ENCODE results near the gene TWNK. TPM values are rescaled to one million over a fixed set of nuclear protein-coding genes. Genes with fewer than 3 reads are reported as not detected.

The TWNK gene
- total and polyA plus RNA-seq, 2 experiments from 2014 or later: 12.2 to 29.4 TPM

DNA sequence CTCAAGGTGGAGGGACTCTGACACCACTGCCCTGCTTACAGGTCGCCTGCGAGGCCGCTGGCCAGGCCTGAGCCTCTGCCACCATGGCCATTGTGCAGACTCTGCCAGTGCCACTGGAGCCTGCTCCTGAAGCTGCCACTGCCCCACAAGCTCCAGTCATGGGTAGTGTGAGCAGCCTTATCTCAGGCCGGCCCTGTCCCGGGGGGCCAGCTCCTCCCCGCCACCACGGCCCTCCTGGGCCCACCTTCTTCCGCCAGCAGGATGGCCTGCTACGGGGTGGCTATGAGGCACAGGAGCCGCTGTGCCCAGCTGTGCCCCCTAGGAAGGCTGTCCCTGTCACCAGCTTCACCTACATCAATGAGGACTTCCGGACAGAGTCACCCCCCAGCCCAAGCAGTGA, 15.1 kb downstream of the TWNK start (continued):
- TF ChIP-seq, protein P1, sequence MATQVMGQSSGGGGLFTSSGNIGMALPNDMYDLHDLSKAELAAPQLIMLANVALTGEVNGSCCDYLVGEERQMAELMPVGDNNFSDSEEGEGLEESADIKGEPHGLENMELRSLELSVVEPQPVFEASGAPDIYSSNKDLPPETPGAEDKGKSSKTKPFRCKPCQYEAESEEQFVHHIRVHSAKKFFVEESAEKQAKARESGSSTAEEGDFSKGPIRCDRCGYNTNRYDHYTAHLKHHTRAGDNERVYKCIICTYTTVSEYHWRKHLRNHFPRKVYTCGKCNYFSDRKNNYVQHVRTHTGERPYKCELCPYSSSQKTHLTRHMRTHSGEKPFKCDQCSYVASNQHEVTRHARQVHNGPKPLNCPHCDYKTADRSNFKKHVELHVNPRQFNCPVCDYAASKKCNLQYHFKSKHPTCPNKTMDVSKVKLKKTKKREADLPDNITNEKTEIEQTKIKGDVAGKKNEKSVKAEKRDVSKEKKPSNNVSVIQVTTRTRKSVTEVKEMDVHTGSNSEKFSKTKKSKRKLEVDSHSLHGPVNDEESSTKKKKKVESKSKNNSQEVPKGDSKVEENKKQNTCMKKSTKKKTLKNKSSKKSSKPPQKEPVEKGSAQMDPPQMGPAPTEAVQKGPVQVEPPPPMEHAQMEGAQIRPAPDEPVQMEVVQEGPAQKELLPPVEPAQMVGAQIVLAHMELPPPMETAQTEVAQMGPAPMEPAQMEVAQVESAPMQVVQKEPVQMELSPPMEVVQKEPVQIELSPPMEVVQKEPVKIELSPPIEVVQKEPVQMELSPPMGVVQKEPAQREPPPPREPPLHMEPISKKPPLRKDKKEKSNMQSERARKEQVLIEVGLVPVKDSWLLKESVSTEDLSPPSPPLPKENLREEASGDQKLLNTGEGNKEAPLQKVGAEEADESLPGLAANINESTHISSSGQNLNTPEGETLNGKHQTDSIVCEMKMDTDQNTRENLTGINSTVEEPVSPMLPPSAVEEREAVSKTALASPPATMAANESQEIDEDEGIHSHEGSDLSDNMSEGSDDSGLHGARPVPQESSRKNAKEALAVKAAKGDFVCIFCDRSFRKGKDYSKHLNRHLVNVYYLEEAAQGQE (IDR thresholded peaks at IDR 0.05; ENCODE audit: unreplicated experiment): no peak

DNA sequence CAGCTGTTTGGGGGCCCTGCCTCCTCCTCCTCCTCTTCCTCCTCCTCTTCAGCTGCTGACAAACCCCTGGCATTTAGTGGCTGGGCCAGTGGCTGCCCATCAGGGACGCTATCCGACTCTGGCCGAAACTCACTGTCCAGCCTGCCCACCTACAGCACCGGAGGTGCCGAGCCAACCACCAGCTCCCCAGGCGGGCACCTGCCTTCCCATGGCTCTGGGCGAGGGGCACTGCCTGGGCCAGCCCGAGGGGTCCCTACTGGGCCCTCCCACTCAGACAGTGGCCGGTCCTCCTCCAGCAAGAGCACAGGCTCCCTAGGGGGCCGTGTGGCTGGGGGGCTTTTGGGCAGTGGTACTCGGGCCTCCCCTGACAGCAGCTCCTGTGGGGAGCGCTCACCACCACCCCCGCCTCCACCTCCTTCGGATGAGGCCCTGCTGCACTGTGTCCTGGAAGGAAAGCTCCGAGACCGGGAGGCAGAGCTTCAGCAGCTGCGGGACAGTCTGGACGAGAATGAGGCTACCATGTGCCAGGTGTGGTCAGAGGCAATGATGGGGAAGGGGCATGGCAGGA, 16.4 kb downstream of the TWNK start:
- Histone ChIP-seq H2AFZ (no peak overlapping the region), H3K36me3 (ENCODE audit: insufficient read depth) (no peaks in the 10 kb centered on the region; the same call in 1 of the 2 replicates), H3K9me2 (ENCODE audit: insufficient read depth) (no peaks in the 10 kb centered on the region), H3F3A (replicated peaks; ENCODE audit: low read depth) (peaks cover 4% of the 10 kb centered on the region; the same call in 1 of the 2 replicates), H3K27ac (ENCODE audit: low read depth) (no peak overlapping the region), H4K20me1 (replicated peaks; ENCODE audit: insufficient read depth) (0 out of 2 replicates have a peak, but pooled peaks cover 7% of the 10 kb centered on the region), H3K27me3 (ENCODE audit: insufficient read depth) (no peaks in the 10 kb centered on the region), H3K79me2 (replicated peaks; ENCODE audit: insufficient read depth) (peaks cover 22% of the 10 kb centered on the region), H3K4me3 (no peak overlapping the region), H3K4me2 (no peak overlapping the region), H3K4me1 (ENCODE audit: insufficient read depth) (peaks cover 15% of the 10 kb centered on the region)
- Mint-ChIP-seq H3K27ac (no peak overlapping the region), H3K27me3 (ENCODE audit: insufficient read depth, low read depth, poor library complexity) (peaks cover 12% of the 10 kb centered on the region), H3K4me3 (no peak overlapping the region), H3K36me3 (ENCODE audit: low read depth) (peaks cover 38% of the 10 kb centered on the region), H3K9me3 (no peaks in the 10 kb centered on the region; the same call in 2 of the 3 replicates), H3K4me1 (peaks cover 18% of the 10 kb centered on the region)
- DNase-seq (ENCODE audit: low spot score) (no peak), ATAC-seq (no peak)
- TF ChIP-seq, protein P1 (IDR thresholded peaks at IDR 0.05; ENCODE audit: unreplicated experiment): no peak
- no peak for TF ChIP-seq STAT1 (IDR thresholded peaks at IDR 0.05; ENCODE audit: unreplicated experiment)

DNA sequence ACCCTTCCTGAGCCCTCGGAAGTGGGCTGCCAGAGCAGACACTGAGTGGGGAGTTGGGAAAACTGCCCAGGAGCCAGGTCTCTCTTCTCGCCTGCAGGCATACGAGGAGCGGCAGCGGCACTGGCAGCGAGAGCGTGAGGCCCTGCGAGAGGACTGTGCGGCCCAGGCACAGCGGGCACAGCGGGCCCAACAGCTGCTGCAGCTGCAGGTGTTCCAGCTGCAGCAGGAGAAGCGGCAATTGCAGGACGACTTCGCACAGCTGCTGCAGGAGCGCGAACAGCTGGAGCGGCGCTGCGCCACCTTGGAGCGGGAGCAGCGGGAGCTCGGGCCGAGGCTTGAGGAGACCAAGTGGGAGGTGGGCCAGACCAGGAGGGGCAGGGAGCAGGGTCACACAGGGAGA, 18.0 kb downstream of the TWNK start:
- Histone ChIP-seq H4K20me1 (replicated peaks; ENCODE audit: insufficient read depth) (0 out of 2 replicates have a peak, but pooled peaks cover 7% of the 10 kb centered on the region), H3K9me2 (ENCODE audit: insufficient read depth) (no peaks in the 10 kb centered on the region), H3K4me1 (ENCODE audit: insufficient read depth) (peaks cover 11% of the 10 kb centered on the region), H3K27me3 (ENCODE audit: insufficient read depth) (no peaks in the 10 kb centered on the region), H3K4me2 (no peak overlapping the region), H2AFZ (no peak overlapping the region), H3K79me2 (replicated peaks; ENCODE audit: insufficient read depth) (peaks cover 16% of the 10 kb centered on the region), H3K36me3 (ENCODE audit: insufficient read depth) (no peaks in the 10 kb centered on the region; the same call in 1 of the 2 replicates), H3F3A (replicated peaks; ENCODE audit: low read depth) (0 out of 2 replicates have a peak, but pooled peaks cover 3% of the 10 kb centered on the region), H3K27ac (ENCODE audit: low read depth) (no peak overlapping the region), H3K4me3 (no peak overlapping the region)
- ATAC-seq: no peak
- H3K9me3 Mint-ChIP-seq: no peaks in the 10 kb centered on the region; the same call in 2 of the 3 replicates
- H3K4me1 Mint-ChIP-seq: peaks cover 17% of the 10 kb centered on the region
- peaks cover 12% of the 10 kb centered on the region for H3K27me3 Mint-ChIP-seq (ENCODE audit: insufficient read depth, low read depth, poor library complexity)
- no peak overlapping the region for H3K4me3 Mint-ChIP-seq
- peaks cover 38% of the 10 kb centered on the region for H3K36me3 Mint-ChIP-seq (ENCODE audit: low read depth)
- H3K27ac Mint-ChIP-seq: no peak overlapping the region
- no peak for DNase-seq (ENCODE audit: low spot score)
- TF ChIP-seq, protein P2, sequence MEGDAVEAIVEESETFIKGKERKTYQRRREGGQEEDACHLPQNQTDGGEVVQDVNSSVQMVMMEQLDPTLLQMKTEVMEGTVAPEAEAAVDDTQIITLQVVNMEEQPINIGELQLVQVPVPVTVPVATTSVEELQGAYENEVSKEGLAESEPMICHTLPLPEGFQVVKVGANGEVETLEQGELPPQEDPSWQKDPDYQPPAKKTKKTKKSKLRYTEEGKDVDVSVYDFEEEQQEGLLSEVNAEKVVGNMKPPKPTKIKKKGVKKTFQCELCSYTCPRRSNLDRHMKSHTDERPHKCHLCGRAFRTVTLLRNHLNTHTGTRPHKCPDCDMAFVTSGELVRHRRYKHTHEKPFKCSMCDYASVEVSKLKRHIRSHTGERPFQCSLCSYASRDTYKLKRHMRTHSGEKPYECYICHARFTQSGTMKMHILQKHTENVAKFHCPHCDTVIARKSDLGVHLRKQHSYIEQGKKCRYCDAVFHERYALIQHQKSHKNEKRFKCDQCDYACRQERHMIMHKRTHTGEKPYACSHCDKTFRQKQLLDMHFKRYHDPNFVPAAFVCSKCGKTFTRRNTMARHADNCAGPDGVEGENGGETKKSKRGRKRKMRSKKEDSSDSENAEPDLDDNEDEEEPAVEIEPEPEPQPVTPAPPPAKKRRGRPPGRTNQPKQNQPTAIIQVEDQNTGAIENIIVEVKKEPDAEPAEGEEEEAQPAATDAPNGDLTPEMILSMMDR (conservative IDR thresholded peaks at IDR 0.05; ENCODE audit: low read depth in 2 of 2): no peak
- TF ChIP-seq JUNB (IDR thresholded peaks at IDR 0.05; ENCODE audit: unreplicated experiment) (no peak), STAT1 (IDR thresholded peaks at IDR 0.05; ENCODE audit: unreplicated experiment) (no peak), EZH2phosphoT487 (IDR thresholded peaks at IDR 0.05; ENCODE audit: unreplicated experiment) (no peak), NANOG (IDR thresholded peaks at IDR 0.05; ENCODE audit: borderline replicate concordance) (no peak)
- TF ChIP-seq, protein P1 (IDR thresholded peaks at IDR 0.05; ENCODE audit: unreplicated experiment): no peak
- TF ChIP-seq, protein P3, sequence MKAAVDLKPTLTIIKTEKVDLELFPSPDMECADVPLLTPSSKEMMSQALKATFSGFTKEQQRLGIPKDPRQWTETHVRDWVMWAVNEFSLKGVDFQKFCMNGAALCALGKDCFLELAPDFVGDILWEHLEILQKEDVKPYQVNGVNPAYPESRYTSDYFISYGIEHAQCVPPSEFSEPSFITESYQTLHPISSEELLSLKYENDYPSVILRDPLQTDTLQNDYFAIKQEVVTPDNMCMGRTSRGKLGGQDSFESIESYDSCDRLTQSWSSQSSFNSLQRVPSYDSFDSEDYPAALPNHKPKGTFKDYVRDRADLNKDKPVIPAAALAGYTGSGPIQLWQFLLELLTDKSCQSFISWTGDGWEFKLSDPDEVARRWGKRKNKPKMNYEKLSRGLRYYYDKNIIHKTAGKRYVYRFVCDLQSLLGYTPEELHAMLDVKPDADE (IDR thresholded peaks at IDR 0.05): no peak

Data from GM23338 (cell line).